ENCODE measurements around the gene GAL3ST2.
A peak's percentile ranks its signal among the peaks of the same experiment; 100 is the strongest.
"Not testable (repeated sequence)": the region's sequence is repeated elsewhere in the genome, so short reads cannot be mapped to it uniquely, and the experiment has no call there.

Gene GAL3ST2

GRCh38 chr2:241768850-241769249 is 7.8 kb upstream of the GAL3ST2 start:
- DNase-seq (ENCODE audit: low read depth), result no peak

- DNase-seq (ENCODE audit: low read depth), result no peak
Observed at GRCh38 chr2:241769819-241770184, 6.8 kb upstream of the GAL3ST2 start.

- DNase-seq (ENCODE audit: low read depth), result no peak
Observed at GRCh38 chr2:241770185-241770935, 6.3 kb upstream of the GAL3ST2 start.

- no peak for DNase-seq (ENCODE audit: low read depth)
Observed at GRCh38 chr2:241770936-241771285, 5.7 kb upstream of the GAL3ST2 start.

GRCh38 chr2:241771286-241772062 is 5.1 kb upstream of the GAL3ST2 start:
- DNase-seq (ENCODE audit: low read depth), result no peak

- DNase-seq (ENCODE audit: low read depth), result no peak
Observed at GRCh38 chr2:241772063-241772499, 4.5 kb upstream of the GAL3ST2 start.

GRCh38 chr2:241773511-241774418 is 2.9 kb upstream of the GAL3ST2 start:
- no peak for DNase-seq (ENCODE audit: low read depth)

DNA sequence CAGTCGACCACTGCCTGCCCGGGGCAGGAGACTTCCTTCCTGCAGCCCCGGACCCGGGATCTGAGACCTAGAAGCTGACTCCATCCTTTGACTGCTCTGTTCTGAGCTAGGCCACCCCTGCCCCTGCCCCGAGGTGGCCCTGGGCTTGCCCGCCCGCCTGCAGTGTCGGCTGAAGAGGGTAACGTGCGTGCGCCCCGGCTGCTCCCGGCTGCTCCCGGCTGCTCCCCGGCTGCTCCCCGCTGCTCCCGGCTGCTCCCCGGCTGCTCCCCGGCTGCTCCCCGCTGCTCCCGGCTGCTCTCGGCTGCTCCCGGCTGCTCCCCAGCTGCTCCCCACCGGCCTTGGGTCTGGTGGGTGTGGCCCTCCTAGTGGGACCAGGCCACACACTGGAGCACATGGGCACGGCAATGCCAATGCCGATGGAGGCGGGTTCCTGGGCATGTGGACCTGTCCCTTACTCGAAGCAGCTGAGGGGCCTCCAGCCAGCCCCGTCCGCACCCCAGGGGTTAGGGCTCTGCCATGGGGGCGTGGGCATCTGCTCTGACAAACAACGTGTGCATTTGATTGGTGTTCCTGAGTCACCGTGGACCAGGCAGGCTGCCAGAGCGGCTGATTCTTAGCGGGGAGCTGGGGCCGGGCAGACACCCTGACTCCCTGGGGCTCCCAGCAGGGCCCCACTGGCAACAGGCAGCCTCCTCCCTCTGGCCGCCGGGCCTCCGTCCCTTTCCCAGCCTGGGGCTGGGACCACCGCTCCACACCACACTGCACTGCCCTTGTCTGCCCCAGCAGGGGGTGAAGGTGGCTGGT is 2.0 kb upstream of the GAL3ST2 start:
- DNase-seq (ENCODE audit: low read depth), result no peak

GRCh38 chr2:241775223-241776177 is 1.1 kb upstream of the GAL3ST2 start:
- no peak for DNase-seq (ENCODE audit: low read depth)

DNA sequence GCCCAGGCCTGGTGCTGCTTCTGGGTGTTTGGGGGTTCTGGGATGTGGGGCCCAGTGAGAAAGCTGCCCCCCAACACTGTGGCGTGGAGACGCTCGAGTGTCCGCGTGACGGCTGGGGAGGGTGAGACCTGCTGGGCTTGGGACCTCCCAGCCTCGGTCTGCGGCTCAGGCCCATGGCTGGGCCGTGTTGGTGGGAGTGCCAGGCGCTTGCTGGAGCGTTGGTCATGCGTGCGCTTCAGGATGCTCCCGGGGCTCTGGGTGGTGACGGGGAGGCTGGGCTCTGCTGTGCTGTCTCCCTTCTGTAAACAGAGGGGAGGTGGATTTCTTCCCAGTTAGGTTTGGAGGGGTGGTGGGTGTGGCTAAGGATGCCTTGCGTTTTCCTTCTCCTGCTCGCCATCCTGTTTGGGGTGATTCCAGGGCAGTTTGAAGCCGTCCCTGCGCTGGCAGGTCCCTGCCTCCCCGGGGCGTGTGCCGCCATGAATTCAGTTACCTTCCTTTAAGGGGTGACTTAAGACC is 606 bp downstream of the GAL3ST2 start:
- DNase-seq (ENCODE audit: low read depth), result no peak

DNA sequence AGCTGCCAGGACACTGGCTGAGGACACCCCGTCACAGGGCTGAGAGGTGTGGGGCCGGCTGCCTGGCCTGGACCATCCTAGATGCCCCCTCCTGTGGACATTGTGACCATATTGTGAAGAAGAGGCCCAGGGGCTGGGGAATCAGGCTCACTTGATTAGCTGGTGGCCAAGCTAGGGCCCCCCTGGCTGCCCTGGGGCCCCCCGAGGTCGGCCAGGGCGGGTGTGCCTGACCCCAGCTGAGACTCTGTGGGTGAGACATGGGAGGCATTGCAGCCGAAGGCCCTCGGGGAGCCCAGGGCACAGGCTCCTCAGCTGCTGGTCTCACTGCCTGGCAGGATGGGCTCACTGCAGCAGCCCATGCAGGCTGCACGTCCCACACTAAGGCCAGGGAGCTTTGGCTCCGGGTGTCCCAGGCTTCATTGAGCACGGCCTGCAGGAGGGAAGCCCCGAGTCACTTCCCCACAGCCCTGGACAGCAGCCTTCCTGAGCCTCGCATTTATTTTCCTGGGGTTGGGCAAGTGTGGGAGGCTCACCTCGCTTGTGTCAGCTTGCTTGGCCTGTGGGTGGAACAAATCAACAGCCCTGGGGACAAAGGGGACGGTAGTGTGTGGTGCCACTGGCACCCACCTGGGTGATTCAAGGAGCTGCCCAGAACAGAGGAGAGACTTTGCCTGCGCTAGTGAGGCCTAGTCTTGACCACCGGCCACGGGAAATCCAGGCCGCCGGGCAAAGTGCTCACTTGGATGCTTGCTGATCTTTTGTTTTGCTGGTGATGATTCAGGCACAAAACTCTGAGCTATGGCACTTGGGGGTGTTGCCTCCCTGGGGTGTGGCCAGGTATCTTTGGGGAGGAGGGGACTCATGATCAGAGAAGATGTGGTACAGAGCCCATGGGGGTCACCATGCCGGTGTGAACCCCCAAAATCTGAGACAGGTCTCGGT is 1.3 kb downstream of the GAL3ST2 start:
- DNase-seq (ENCODE audit: low read depth), result no peak

DNA sequence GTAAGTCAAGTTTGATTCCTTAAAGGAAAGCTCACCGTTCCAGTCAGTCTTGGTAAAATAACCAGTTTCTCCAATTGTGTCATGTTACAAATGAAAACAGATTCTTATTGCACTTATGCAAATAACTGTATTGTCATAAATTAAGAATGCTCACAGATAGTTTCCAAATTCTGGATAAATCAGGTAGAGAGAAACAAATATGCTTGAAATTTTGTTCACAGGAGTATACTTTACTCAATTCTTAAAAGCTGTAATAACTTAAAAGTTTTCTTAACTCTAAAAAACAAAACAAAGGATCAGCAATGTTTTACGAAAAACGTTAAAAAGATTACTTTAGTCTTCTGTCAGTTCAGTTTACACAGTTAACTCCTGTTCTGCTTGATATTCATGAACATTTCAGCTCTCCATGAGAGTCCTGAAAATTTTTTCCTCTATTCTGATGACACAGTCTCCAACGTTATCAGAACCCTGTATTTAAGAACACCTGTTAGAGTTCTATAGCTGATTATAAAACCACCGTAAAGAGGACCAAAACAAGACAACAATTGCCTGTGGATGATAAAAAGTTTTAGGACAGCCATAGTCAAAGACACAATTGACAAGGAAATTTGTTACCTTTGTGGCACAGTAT is 4.4 kb downstream of the GAL3ST2 start:
- no peak for DNase-seq (ENCODE audit: low read depth)

GRCh38 chr2:241782053-241782452 is 5.4 kb downstream of the GAL3ST2 start:
- DNase-seq (ENCODE audit: low read depth), result not testable (repeated sequence)

- DNase-seq (ENCODE audit: low read depth), result no peak
Observed at GRCh38 chr2:241788135-241788534, 11.5 kb downstream of the GAL3ST2 start.

- peak; percentile 39 for DNase-seq (ENCODE audit: low read depth)
Observed at GRCh38 chr2:241788572-241788971, 11.9 kb downstream of the GAL3ST2 start.

DNA sequence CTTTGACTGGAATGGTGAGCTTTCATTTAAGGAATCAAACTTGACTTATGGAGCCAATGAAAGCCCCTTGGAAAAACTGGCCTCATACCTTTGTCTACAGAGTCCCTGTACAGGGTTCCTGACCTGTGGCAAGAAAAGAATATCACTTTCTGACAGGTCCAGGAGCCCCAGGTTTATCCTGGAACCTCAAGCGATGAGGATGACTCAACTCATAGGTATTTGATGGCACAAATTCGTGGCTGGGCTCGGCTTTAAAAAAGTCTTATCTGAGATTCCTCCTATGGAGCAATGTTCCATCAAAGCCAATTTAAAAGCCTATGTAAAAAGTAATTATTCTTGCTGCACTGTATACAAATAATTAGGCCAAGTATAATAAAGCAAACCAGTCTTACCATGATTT is 14.8 kb downstream of the GAL3ST2 start:
- DNase-seq (ENCODE audit: low read depth), result not testable (repeated sequence)

DNA sequence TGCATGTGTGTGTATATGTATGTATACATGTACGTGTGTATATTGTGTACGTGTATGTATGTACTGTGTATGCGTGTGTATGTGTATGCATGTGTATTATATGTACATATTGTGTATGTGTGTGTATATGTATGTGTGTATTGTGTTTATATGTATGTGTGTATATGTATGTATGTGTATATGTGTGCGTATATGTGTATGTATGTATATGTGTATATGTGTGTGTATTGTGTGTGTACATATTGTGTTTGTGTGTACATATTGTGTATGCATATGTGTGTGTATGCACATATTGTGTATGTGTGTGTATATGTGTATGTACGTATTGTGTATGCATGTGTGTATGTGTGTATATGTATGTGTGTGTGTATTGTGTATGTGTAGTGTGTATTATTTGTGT is 16.8 kb downstream of the GAL3ST2 start:
- no peak for DNase-seq (ENCODE audit: low read depth)

DNA sequence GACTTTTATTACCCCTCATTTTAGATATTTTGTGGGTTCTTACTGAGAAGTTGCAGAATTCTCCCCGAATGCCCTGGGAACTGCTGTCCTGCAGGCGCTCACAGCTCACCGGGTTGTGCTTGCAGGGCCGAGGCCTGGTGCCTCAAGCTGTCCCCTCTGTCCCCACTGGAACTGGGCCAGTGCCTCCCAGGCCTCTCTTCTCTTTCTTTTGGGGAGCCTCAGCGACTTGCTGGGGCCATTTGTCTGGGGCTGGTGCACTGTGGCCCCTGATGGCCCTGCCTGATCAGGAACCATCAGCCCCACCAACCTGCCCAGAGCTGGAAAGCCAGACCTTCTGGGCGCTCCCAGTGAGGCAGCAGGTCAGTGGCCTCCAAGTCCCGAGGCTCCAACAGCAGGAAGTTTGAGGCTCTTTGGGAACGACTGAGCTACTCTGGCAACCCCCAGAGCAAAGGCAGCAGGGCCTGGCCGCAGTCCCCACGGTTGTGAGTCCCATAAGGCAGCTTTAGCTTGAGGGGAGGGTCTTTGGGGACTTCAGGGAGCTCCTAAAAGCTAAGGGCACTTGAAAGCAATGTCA is 17.7 kb downstream of the GAL3ST2 start:
- DNase-seq (ENCODE audit: low read depth), result no peak

Data from activated T-cell treated with anti-CD3 and anti-CD28 coated beads for 48 hours (primary cell).